Measurements from ENCODE around the gene EXD3.
A peak's percentile ranks its signal among the peaks of the same experiment; 100 is the strongest.
"Not testable (repeated sequence)": the region's sequence is repeated elsewhere in the genome, so short reads cannot be mapped to it uniquely, and the experiment has no call there.

The EXD3 gene

GRCh38 chr9:137422604-137423513, at the start of gene EXD3, which contains the start of gene NOXA1:
Gene EXD3 (minus strand): TSS chr9:137423162. CDS start chr9:137395357, 27,805 bp downstream.
Gene NOXA1 (plus strand): TSS chr9:137423393. CDS start chr9:137423530, 137 bp downstream.
- H3K4me3 ChIP-seq (ENCODE audit: low read depth, low read length): peak within 1 kb of the TSS; percentile 69
- peak; percentile 97 for DNase-seq (ENCODE audit: low read depth)
- peak; percentile 78 for TF ChIP-seq CTCF (IDR thresholded peaks at IDR 0.05; ENCODE audit: insufficient read depth, low read depth, low read length, missing control alignments)

GRCh38 chr9:137470785-137471184, 47.8 kb upstream of the EXD3 start:
- DNase-seq (ENCODE audit: low read depth): no peak
- TF ChIP-seq CTCF (IDR thresholded peaks at IDR 0.05; ENCODE audit: insufficient read depth, low read depth, low read length, missing control alignments): no peak
- no peak overlapping the region for H3K4me3 ChIP-seq (ENCODE audit: low read depth, low read length)

GRCh38 chr9:137467896-137468295, 44.9 kb upstream of the EXD3 start:
- H3K4me3 ChIP-seq (ENCODE audit: low read depth, low read length): no peak overlapping the region
- DNase-seq (ENCODE audit: low read depth): no peak
- no peak for TF ChIP-seq CTCF (IDR thresholded peaks at IDR 0.05; ENCODE audit: insufficient read depth, low read depth, low read length, missing control alignments)

GRCh38 chr9:137467161-137467581, 44.2 kb upstream of the EXD3 start:
- H3K4me3 ChIP-seq (ENCODE audit: low read depth, low read length): no peak overlapping the region
- no peak for DNase-seq (ENCODE audit: low read depth)
- no peak for TF ChIP-seq CTCF (IDR thresholded peaks at IDR 0.05; ENCODE audit: insufficient read depth, low read depth, low read length, missing control alignments)

- not testable (repeated sequence) for DNase-seq (ENCODE audit: low read depth); H3K4me3 ChIP-seq (ENCODE audit: low read depth, low read length)
These were observed 43.6 kb upstream of the EXD3 start for GRCh38 chr9:137466389-137467085.

GRCh38 chr9:137465720-137466388, 42.9 kb upstream of the EXD3 start:
- no peak for DNase-seq (ENCODE audit: low read depth)
- no peak overlapping the region for H3K4me3 ChIP-seq (ENCODE audit: low read depth, low read length)
- TF ChIP-seq CTCF (IDR thresholded peaks at IDR 0.05; ENCODE audit: insufficient read depth, low read depth, low read length, missing control alignments): no peak

All from GM12865 (cell line).